ENCODE results near the gene SLN. TPM values are rescaled to one million over a fixed set of nuclear protein-coding genes. Genes with fewer than 3 reads are reported as not detected.

The SLN gene
- total and polyA plus RNA-seq, 3 experiments from 2014 or later, result not detected

Other genes starting within 250 kb of the SLN start
- gene ALKBH8, start 146.3 kb downstream of the SLN start, total RNA-seq, result 10 to 100 TPM; 19.0 to 19.8 TPM
- gene ALKBH8, start 146.3 kb downstream of the SLN start, polyA plus RNA-seq, result 8.3 TPM
- not detected for gene ELMOD1, start 120.9 kb downstream of the SLN start, total RNA-seq
- not detected for gene ELMOD1, start 120.9 kb downstream of the SLN start, polyA plus RNA-seq
- gene SLC35F2, start 146.7 kb upstream of the SLN start, total RNA-seq, result 10 to 100 TPM; 32.0 to 34.5 TPM
- 11.6 TPM for gene SLC35F2, start 146.7 kb upstream of the SLN start, polyA plus RNA-seq
- under 1 TPM; 0.11 to 0.20 TPM for gene RAB39A, start 216.4 kb upstream of the SLN start, total RNA-seq
- gene RAB39A, start 216.4 kb upstream of the SLN start, polyA plus RNA-seq, result not detected